H1 (cell line): ENCODE measurements around the gene PIBF1. TPM values are rescaled to one million over a fixed set of nuclear protein-coding genes. Genes with fewer than 3 reads are reported as not detected.

Experiments
- CTCF ChIA-PET: fragments of 300-600 bp; sonication (Branson Sonifier 250); formaldehyde crosslinking; loops from one replicate; lab custom pipeline; 2021; ENCODE audit not compliant: partially characterized antibody; lab: Charles Lee
- POLR2A ChIA-PET: fragments of 300-600 bp; sonication (Branson Sonifier 250); formaldehyde crosslinking; loops from one replicate; lab custom pipeline; 2021; ENCODE audit warnings: inconsistent platforms; ENCODE audit not compliant: partially characterized antibody; lab: Charles Lee
- DNase-seq, 2 experiments: peaks; one replicate each; pipeline versions ENCODE4 v3.0.0 to v3.0.0-alpha.2; 2010 to 2022; ENCODE audit warnings: low spot score in 2 of 2, low read depth in 1 of 2, mixed read lengths in 1 of 2
- FAIRE-seq: peaks from 2 replicates; lab custom pipeline; 2011; peaks lifted over from hg19 to GRCh38; lab: Jason Lieb, UNC
- H2AFZ ChIP-seq: 2 replicates; pipeline ENCODE4 v1.8.1; 2012; ENCODE audit warnings: low read length, inconsistent platforms
- H2AK5ac ChIP-seq: 2 replicates; pipeline ENCODE4 v1.6.1; 2013; ENCODE audit warnings: low read depth, low read length
- H2BK120ac ChIP-seq: replicated peaks from 2 replicates; pipeline ENCODE3; 2013; ENCODE audit warnings: low read depth, low read length, inconsistent platforms
- H2BK12ac ChIP-seq: 2 replicates; pipeline ENCODE4 v1.6.1; 2013; ENCODE audit warnings: low read depth, low read length
- H2BK15ac ChIP-seq: 2 replicates; pipeline ENCODE4 v1.6.1; 2013; ENCODE audit warnings: low read length
- H2BK20ac ChIP-seq: 2 replicates; pipeline ENCODE4 v1.6.1; 2013; ENCODE audit warnings: low read length
- H2BK5ac ChIP-seq: 2 replicates; pipeline ENCODE4 v1.6.1; 2013; ENCODE audit warnings: low read depth, low read length
- H3K14ac ChIP-seq: 2 replicates; pipeline ENCODE4 v1.6.1; 2013; ENCODE audit warnings: inconsistent platforms; ENCODE audit not compliant: insufficient read length
- H3K18ac ChIP-seq: 2 replicates; pipeline ENCODE4 v1.6.1; 2013; ENCODE audit warnings: low read length; ENCODE audit errors: extremely low read depth
- H3K23ac ChIP-seq: 2 replicates; pipeline ENCODE4 v1.6.1; 2013; ENCODE audit warnings: inconsistent platforms; ENCODE audit not compliant: insufficient read length
- H3K23me2 ChIP-seq: 2 replicates; pipeline ENCODE4 v1.6.1; 2013; ENCODE audit warnings: low read depth, low read length
- H3K27ac ChIP-seq: 2 replicates; pipeline ENCODE4 v1.6.1; 2011; ENCODE audit warnings: low read depth, low read length, inconsistent platforms
- H3K27me3 ChIP-seq, 4 experiments: replicated peaks in 1 of 4; 1 replicate in 1 of 4; 2 replicates in 3 of 4; pipeline versions ENCODE4 v1.6.1 to v1.8.1; 2011 to 2013; ENCODE audit warnings: low read length in 3 of 4, mild to moderate bottlenecking in 3 of 4, inconsistent platforms in 2 of 4, mixed read lengths in 2 of 4, moderate library complexity in 1 of 4; ENCODE audit not compliant: control insufficient read depth in 3 of 4, insufficient read depth in 3 of 4; ENCODE audit errors: extremely low read depth in 1 of 4
- H3K36me3 ChIP-seq, 4 experiments: 2 replicates each; pipeline versions ENCODE4 v1.6.1 to v1.8.1; 2011 to 2013; ENCODE audit warnings: mild to moderate bottlenecking in 4 of 4, low read length in 3 of 4, moderate library complexity in 2 of 4, control low read depth in 1 of 4, inconsistent platforms in 1 of 4; ENCODE audit not compliant: insufficient read depth in 4 of 4, control insufficient read depth in 2 of 4
- H3K4ac ChIP-seq: replicated peaks from 2 replicates; pipeline ENCODE3; 2013; ENCODE audit warnings: low read length, low read depth, mixed read lengths, inconsistent platforms; ENCODE audit not compliant: insufficient read length
- H3K4me1 ChIP-seq, 4 experiments: replicated peaks in 1 of 4; 1 replicate in 1 of 4; 2 replicates in 3 of 4; pipeline versions ENCODE4 v1.6.1 to v1.8.1; 2011 to 2013; ENCODE audit warnings: low read length in 3 of 4, inconsistent platforms in 2 of 4, mixed read lengths in 1 of 4; ENCODE audit not compliant: insufficient read depth in 4 of 4, control insufficient read depth in 3 of 4
- H3K4me2 ChIP-seq, 2 experiments: 2 replicates each; pipeline versions ENCODE4 v1.6.1 to v1.8.1; 2011 to 2013; ENCODE audit warnings: low read depth in 2 of 2, low read length in 2 of 2, control low read depth in 1 of 2, inconsistent platforms in 1 of 2, mild to moderate bottlenecking in 1 of 2; ENCODE audit not compliant: insufficient read depth in 1 of 2
- H3K4me3 ChIP-seq, 4 experiments: fragments of 200-600, 300-600 bp in 1 of 4; sonication (generic), shearing (Covaris generic), sonication (Bioruptor Twin) in 1 of 4; 2 replicates each; pipeline versions ENCODE4 v1.5.1 to v1.8.1; 2011 to 2016; ENCODE audit warnings: low read length in 4 of 4, low read depth in 3 of 4, control low read depth in 2 of 4, inconsistent platforms in 2 of 4, mild to moderate bottlenecking in 2 of 4, mixed read lengths in 1 of 4, moderate library complexity in 1 of 4; ENCODE audit not compliant: insufficient read depth in 2 of 4; ENCODE audit errors: extremely low read depth in 1 of 4
- H3K56ac ChIP-seq: replicated peaks from 2 replicates; pipeline ENCODE3; 2013; ENCODE audit warnings: low read depth, mild to moderate bottlenecking, mixed read lengths, low read length, inconsistent platforms; ENCODE audit not compliant: insufficient read length
- H3K79me1 ChIP-seq: 2 replicates; pipeline ENCODE4 v1.6.1; 2013; ENCODE audit warnings: low read depth, low read length, control low read depth
- H3K79me2 ChIP-seq, 2 experiments: 2 replicates each; pipeline versions ENCODE4 v1.6.1 to v1.8.1; 2012 to 2013; ENCODE audit warnings: low read length in 2 of 2, mild to moderate bottlenecking in 2 of 2, inconsistent platforms in 1 of 2; ENCODE audit not compliant: insufficient read depth in 2 of 2, control insufficient read depth in 1 of 2
- H3K9ac ChIP-seq, 4 experiments: replicated peaks in 1 of 4; 1 replicate in 1 of 4; 2 replicates in 3 of 4; pipeline versions ENCODE4 v1.6.1 to v1.8.1; 2011 to 2013; ENCODE audit warnings: low read depth in 3 of 4, low read length in 3 of 4, control low read depth in 2 of 4, mild to moderate bottlenecking in 2 of 4, moderate library complexity in 2 of 4, inconsistent platforms in 1 of 4; ENCODE audit errors: extremely low read depth in 1 of 4
- H3K9me3 ChIP-seq, 2 experiments: 2 replicates each; pipeline versions ENCODE4 v1.6.1 to v1.8.1; 2012 to 2013; ENCODE audit warnings: mild to moderate bottlenecking in 2 of 2, moderate library complexity in 2 of 2, control low read depth in 1 of 2, inconsistent platforms in 1 of 2, low read depth in 1 of 2, low read length in 1 of 2, mixed read lengths in 1 of 2; ENCODE audit not compliant: insufficient read depth in 2 of 2
- H4K20me1 ChIP-seq, 2 experiments: replicated peaks in 1 of 2; 2 replicates each; pipeline versions ENCODE3 to v1.8.1; 2011 to 2013; ENCODE audit warnings: inconsistent platforms in 2 of 2, low read length in 2 of 2, mild to moderate bottlenecking in 1 of 2; ENCODE audit not compliant: insufficient read depth in 2 of 2, control insufficient read depth in 1 of 2
- H4K5ac ChIP-seq: 2 replicates; pipeline ENCODE4 v1.6.1; 2013; ENCODE audit warnings: low read length, low read depth, mixed read lengths, inconsistent platforms; ENCODE audit not compliant: insufficient read length
- H4K8ac ChIP-seq: 2 replicates; pipeline ENCODE4 v1.8.0; 2013; ENCODE audit warnings: mild to moderate bottlenecking, moderate library complexity, low read length, inconsistent platforms; ENCODE audit not compliant: insufficient read depth; ENCODE audit errors: extremely low read depth
- H4K91ac ChIP-seq: replicated peaks from 2 replicates; pipeline ENCODE3; 2013; ENCODE audit warnings: low read length, mixed read lengths, inconsistent platforms; ENCODE audit not compliant: insufficient read length
- CBX8 ChIP-seq: fragments of 300-800, 300-1000 bp; sonication (generic); IDR thresholded peaks from 2 replicates; pipeline ENCODE4 v1.7.1; 2016; ENCODE audit warnings: low read depth, low read length, borderline replicate concordance
- CEBPB ChIP-seq: IDR thresholded peaks from 2 replicates; pipeline ENCODE4 v1.6.1; 2012; ENCODE audit warnings: low read depth, low read length
- EGR1 ChIP-seq: IDR thresholded peaks from 2 replicates; pipeline ENCODE4 v1.6.1; 2011; ENCODE audit warnings: low read depth, low read length, borderline replicate concordance
- JUN ChIP-seq: IDR thresholded peaks from 2 replicates; pipeline ENCODE4 v1.6.1; 2011; ENCODE audit warnings: low read depth, mild to moderate bottlenecking, improper control_type of control experiment, low read length
- SP1 ChIP-seq: IDR thresholded peaks from 2 replicates; pipeline ENCODE4 v1.6.1; 2011; ENCODE audit warnings: low read depth, low read length
- TBP ChIP-seq: IDR thresholded peaks from 2 replicates; pipeline ENCODE4 v1.6.1; 2011; ENCODE audit warnings: low read depth, low read length, improper control_type of control experiment
- TCF12 ChIP-seq: IDR thresholded peaks from 2 replicates; pipeline ENCODE4 v1.6.1; 2011; ENCODE audit warnings: low read depth, mild to moderate bottlenecking, low read length
- WGBS, 2 experiments: shearing (Covaris generic) in 1 of 2; methylation state at CpG; one replicate each; pipeline versions ENCODE4 v1.1.6 to v1.1.7; 2013 to 2015; ENCODE audit warnings: low lambda C conversion rate in 2 of 2, mixed read lengths in 2 of 2, inconsistent platforms in 1 of 2, low coverage in 1 of 2, missing lambda C conversion rate in 1 of 2; ENCODE audit not compliant: insufficient replicate concordance in 2 of 2, insufficient coverage in 1 of 2, insufficient read length in 1 of 2; ENCODE audit errors: extremely low coverage in 1 of 2, missing lambda C conversion rate in 1 of 2; 5-methylcytosine and 5-hydroxymethylcytosine counted together
- polyA plus RNA-seq, 7 experiments: library from polyadenylated mRNA; depleted of rRNA in 3 of 7; stranded (reverse) in 5 of 7; unstranded in 2 of 7; fragments of >200 nt in 5 of 7; fragments of 200-250 nt in 2 of 7; gene quantifications; 1 replicate in 5 of 7; 2 replicates in 1 of 7; 4 replicates in 1 of 7; pipeline versions ENCODE4 v1.2.1 to v1.2.3, GENCODE V29; 2011 to 2013; ENCODE audit warnings: missing spikeins in 2 of 7, mixed read lengths in 2 of 7
- total RNA-seq: library from RNA; stranded (reverse); fragmentation: NEBNext Ultra II Directional; extraction: Animal tissue kit (Norgen Biotek cat#: 25700); gene quantifications from 2 replicates; pipeline ENCODE4 v1.2.1, GENCODE V29; 2021

The PIBF1 gene
- total and polyA plus RNA-seq, 2 of the 8 experiments (the other 6 are each of a cell fraction or from before 2014, with no cell fraction given) = 1.1 to 13.2 TPM

GRCh38 chr13:72842991-72843390 lies 61.1 kb downstream of the PIBF1 start:
- Histone ChIP-seq H3K4ac (no peak overlapping the region), H2BK120ac (no peak overlapping the region), H3K36me3 (no peaks in the 10 kb centered on the region), H3K23ac (no peak overlapping the region), H3K18ac (no peak overlapping the region), H4K8ac (no peak overlapping the region), H3K79me2 (no peaks in the 10 kb centered on the region), H3K79me1 (no peaks in the 10 kb centered on the region), H4K5ac (no peak overlapping the region), H3K9ac (no peak overlapping the region), H2BK20ac (no peak overlapping the region), H3K23me2 (no peaks in the 10 kb centered on the region), H3K4me1 (no peaks in the 10 kb centered on the region), H2AFZ (no peak overlapping the region), H2BK5ac (no peak overlapping the region), H3K27ac (no peak overlapping the region), H3K14ac (no peak overlapping the region), H3K9me3 (no peaks in the 10 kb centered on the region), H4K20me1 (no peaks in the 10 kb centered on the region), H3K27me3 (no peaks in the 10 kb centered on the region), H4K91ac (no peak overlapping the region), H3K4me2 (no peak overlapping the region), H3K56ac (no peak overlapping the region), H2BK15ac (no peak overlapping the region), H2AK5ac (no peak overlapping the region), H3K4me3 (no peak overlapping the region), H2BK12ac (no peak overlapping the region)
- DNase-seq = no peak
- ChIA-PET CTCF (no interaction called here), POLR2A (interaction anchor here (0.6 kb wide), 1 partner anchor 39 kb away, joined by 3 read pairs; no protein-coding TSS in a partner anchor)
- 92 to 100% methylated on average over 1 to 6 of the region's 6 CpGs for whole genome bisulfite sequencing, 2 experiments
- TF ChIP-seq CEBPB (no peak), EGR1 (no peak), CBX8 (no peak), SP1 (no peak), TCF12 (no peak), TBP (no peak), JUN (no peak)
- TF ChIP-seq, all 59 proteins: peak for 0
- FAIRE-seq = no peak
